Peyer's patch (tissue), 4 donors: ENCODE results near the gene DCAF17.

Source experiments
- POLR2A ChIP-seq, 2 donors: fragments of 450-650 bp; IDR thresholded peaks; one replicate each; pipeline ENCODE4 v1.5.1; 2017; ENCODE audit warnings: antibody characterized with exemption in 2 of 2, mild to moderate bottlenecking in 2 of 2, moderate library complexity in 2 of 2
- TF ChIP-seq, protein P1 (sequence below), 6 experiments: fragments of 450-650 bp in 4 of 6; fragments of 200-600 bp in 2 of 6; sonication (generic) in 1 of 6; IDR thresholded peaks; one replicate each; pipeline ENCODE4 v1.5.1; 2017 to 2019; ENCODE audit warnings: antibody characterized with exemption in 6 of 6, mild to moderate bottlenecking in 3 of 6, moderate library complexity in 1 of 6

DNA sequence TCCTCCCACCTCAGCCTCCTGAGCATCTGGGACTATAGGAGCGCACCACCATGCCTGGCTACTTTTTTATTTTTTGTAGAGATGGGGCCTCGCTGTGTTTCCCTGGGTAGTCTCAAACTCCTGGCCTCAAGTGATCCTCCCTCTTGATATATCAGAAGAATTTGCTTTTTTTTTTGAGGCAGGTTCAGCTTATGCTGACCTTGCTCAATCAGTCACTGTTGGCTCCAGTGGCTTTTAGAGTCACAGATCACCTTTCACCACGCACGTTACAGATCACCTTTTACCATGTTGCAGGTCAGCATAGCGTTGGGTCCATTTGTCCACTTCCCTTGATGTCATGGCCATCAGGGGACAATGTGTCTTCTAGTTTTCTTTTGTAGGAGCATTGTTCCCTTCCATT, 36.1 kb downstream of the DCAF17 start:
- TF ChIP-seq, protein P1, sequence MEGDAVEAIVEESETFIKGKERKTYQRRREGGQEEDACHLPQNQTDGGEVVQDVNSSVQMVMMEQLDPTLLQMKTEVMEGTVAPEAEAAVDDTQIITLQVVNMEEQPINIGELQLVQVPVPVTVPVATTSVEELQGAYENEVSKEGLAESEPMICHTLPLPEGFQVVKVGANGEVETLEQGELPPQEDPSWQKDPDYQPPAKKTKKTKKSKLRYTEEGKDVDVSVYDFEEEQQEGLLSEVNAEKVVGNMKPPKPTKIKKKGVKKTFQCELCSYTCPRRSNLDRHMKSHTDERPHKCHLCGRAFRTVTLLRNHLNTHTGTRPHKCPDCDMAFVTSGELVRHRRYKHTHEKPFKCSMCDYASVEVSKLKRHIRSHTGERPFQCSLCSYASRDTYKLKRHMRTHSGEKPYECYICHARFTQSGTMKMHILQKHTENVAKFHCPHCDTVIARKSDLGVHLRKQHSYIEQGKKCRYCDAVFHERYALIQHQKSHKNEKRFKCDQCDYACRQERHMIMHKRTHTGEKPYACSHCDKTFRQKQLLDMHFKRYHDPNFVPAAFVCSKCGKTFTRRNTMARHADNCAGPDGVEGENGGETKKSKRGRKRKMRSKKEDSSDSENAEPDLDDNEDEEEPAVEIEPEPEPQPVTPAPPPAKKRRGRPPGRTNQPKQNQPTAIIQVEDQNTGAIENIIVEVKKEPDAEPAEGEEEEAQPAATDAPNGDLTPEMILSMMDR (IDR thresholded peaks at IDR 0.05), result no peak
- no peak for TF ChIP-seq POLR2A (IDR thresholded peaks at IDR 0.05)
